Measurements from ENCODE around the gene CORO1C.

- TF ChIP-seq CTCF (IDR thresholded peaks at IDR 0.05) (no peak), POLR2A (IDR thresholded peaks at IDR 0.05) (no peak), POLR2AphosphoS5 (IDR thresholded peaks at IDR 0.05; ENCODE audit: insufficient read depth in 1 of 2, low read depth in 1 of 2) (no peak)
These were observed 115.0 kb downstream of the CORO1C start for GRCh38 chr12:108616359-108616758.
